Choroid plexus epithelial cell (primary cell): ENCODE data around the gene CAMKMT.

Experiments
- DNase-seq: peaks from one replicate; pipeline ENCODE4 v3.0.0-alpha.2; 2010; ENCODE audit warnings: low read depth
- H3K4me3 ChIP-seq: 2 replicates; pipeline ENCODE4 v1.5.1; 2011; ENCODE audit warnings: low read depth, mild to moderate bottlenecking, control low read depth, low read length, moderate library complexity
- CTCF ChIP-seq: conservative IDR thresholded peaks from 2 replicates; pipeline ENCODE4 v1.5.1; 2011; ENCODE audit warnings: low read depth, mild to moderate bottlenecking, control low read depth, inconsistent platforms, low read length, moderate library complexity

CAMKMT gene

GRCh38 chr2:44822174-44822573 is 460.4 kb downstream of the CAMKMT start:
- H3K4me3 ChIP-seq: no peak overlapping the region
- no peak for TF ChIP-seq CTCF

More at GRCh38 chr2:44822174-44822573, 460.4 kb downstream of the CAMKMT start:
- no peak for DNase-seq
